PFSK-1 (cell line): Measurements from ENCODE around the gene CPB2.

Experiments
- POLR2AphosphoS5 ChIP-seq: IDR thresholded peaks from 2 replicates; pipeline ENCODE4 v1.6.1; 2012; ENCODE audit warnings: low read depth, mild to moderate bottlenecking, control low read depth, low read length, moderate library complexity
- SIN3A ChIP-seq: IDR thresholded peaks from 2 replicates; pipeline ENCODE4 v1.6.1; 2012; ENCODE audit warnings: mild to moderate bottlenecking, low read length, moderate library complexity, borderline replicate concordance; ENCODE audit not compliant: insufficient read depth
- TAF1 ChIP-seq: IDR thresholded peaks from 2 replicates; pipeline ENCODE4 v1.6.1; 2012; ENCODE audit warnings: low read length, control low read depth, borderline replicate concordance; ENCODE audit not compliant: insufficient read depth

DNA sequence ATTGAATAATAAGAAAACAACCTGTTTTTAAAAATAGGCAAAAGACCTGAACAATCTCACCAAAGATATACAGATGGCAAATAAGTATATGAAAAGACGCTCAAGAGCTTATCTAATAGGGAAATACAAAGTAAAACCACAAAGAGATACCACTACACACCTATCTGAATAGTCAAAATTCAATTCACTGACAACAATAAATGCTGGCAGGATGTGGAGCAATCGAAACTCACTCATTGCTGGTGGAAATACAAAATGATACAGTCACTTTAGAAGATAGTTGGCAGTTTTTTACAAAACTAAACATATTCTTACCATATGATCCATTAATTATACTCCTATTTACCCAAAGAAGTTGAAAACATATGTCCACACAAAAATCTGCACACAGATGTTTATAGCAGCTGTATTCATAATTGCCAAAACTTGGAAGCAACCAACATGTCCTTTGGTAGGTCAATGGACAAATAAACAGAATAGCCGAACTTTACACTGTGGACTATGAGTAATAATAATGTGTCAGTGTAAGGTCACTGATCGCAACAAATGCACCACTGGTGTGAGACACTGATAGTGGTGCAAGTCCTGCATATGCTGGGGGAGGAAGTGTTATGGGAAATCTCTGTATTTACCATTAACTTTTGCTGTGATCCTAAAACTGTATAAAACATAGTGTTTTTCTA is 73.1 kb downstream of the CPB2 start:
- TF ChIP-seq SIN3A (no peak), TAF1 (no peak), POLR2AphosphoS5 (no peak)
